Ovary (tissue), 3 donors: ENCODE results near the gene BMS1.
"Not testable (repeated sequence)": the region's sequence is repeated elsewhere in the genome, so short reads cannot be mapped to it uniquely, and the experiment has no call there.

ENCODE experiments used
- EP300 ChIP-seq: sonication (generic); formaldehyde crosslinking; IDR thresholded peaks from one replicate; pipeline ENCODE4 v1.6.1; 2017; ENCODE audit warnings: antibody characterized with exemption
- POLR2A ChIP-seq: fragments of 450-650 bp; IDR thresholded peaks from one replicate; pipeline ENCODE4 v1.6.1; 2017; ENCODE audit warnings: antibody characterized with exemption, mild to moderate bottlenecking, moderate library complexity
- TF ChIP-seq, protein P1 (sequence below), 3 donors: fragments of 450-650 bp in 2 of 3; fragments of 200-600 bp in 1 of 3; IDR thresholded peaks; one replicate each; pipeline versions ENCODE4 v1.5.1 to v1.8.0; 2016 to 2022; ENCODE audit warnings: antibody characterized with exemption in 3 of 3, mild to moderate bottlenecking in 1 of 3
- donor health status: DM: no; HTN: no; CAD: no.

DNA sequence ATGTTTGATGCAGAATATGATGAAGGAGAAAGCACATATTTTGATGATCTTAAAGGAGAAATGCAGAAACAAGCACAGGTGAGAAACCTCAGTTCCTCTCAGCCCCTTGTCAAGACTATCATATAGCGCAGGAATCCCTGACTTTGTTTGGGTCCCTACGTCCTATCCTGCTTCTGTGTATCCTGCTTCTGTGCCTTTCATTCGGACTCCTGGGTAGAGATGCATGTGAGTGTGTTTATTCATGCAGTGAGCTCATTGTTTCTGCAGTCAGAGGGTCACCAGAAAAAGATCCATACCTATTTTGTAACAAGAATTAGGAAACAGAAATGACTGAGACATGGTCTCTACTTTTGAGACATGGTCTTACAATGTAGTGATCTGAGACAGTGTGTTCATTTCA, 34.8 kb downstream of the BMS1 start:
- TF ChIP-seq, protein P1, sequence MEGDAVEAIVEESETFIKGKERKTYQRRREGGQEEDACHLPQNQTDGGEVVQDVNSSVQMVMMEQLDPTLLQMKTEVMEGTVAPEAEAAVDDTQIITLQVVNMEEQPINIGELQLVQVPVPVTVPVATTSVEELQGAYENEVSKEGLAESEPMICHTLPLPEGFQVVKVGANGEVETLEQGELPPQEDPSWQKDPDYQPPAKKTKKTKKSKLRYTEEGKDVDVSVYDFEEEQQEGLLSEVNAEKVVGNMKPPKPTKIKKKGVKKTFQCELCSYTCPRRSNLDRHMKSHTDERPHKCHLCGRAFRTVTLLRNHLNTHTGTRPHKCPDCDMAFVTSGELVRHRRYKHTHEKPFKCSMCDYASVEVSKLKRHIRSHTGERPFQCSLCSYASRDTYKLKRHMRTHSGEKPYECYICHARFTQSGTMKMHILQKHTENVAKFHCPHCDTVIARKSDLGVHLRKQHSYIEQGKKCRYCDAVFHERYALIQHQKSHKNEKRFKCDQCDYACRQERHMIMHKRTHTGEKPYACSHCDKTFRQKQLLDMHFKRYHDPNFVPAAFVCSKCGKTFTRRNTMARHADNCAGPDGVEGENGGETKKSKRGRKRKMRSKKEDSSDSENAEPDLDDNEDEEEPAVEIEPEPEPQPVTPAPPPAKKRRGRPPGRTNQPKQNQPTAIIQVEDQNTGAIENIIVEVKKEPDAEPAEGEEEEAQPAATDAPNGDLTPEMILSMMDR (IDR thresholded peaks at IDR 0.05), result not testable (repeated sequence)
- TF ChIP-seq POLR2A, EP300: not testable (repeated sequence)
